Activated B cell treated with CpG ODN at 0.5 μM for 24 hours (primary cell): ENCODE results near the gene CDK14. TPM values are rescaled to one million over a fixed set of nuclear protein-coding genes. Genes with fewer than 3 reads are reported as not detected.
A peak's percentile ranks its signal among the peaks of the same experiment; 100 is the strongest.

ENCODE experiments used
- ATAC-seq: fragments of 200-7000 bp; cut with Tn5 transposase; one replicate; pipeline ENCODE4 v1.10.0; 2021; ENCODE audit warnings: low read depth, mild to moderate bottlenecking, moderate library complexity
- CTCF ChIA-PET: fragments of 350-600 bp; sonication (Branson Sonifier 250); formaldehyde crosslinking; loops from one replicate; lab custom pipeline; 2021; ENCODE audit warnings: antibody characterized with exemption; lab: Charles Lee
- POLR2A ChIA-PET: fragments of 350-600 bp; sonication (Branson Sonifier 250); formaldehyde crosslinking; loops from one replicate; lab custom pipeline; 2021; ENCODE audit warnings: antibody characterized with exemption; lab: Charles Lee
- DNase-seq: peaks from one replicate; pipeline ENCODE4 v3.0.0; 2022
- H3K27ac Mint-ChIP-seq: one replicate; pipeline ENCODE4 v1.8.0; 2020; ENCODE audit warnings: mixed read lengths
- H3K27me3 Mint-ChIP-seq: one replicate; pipeline ENCODE4 v1.8.0; 2021; ENCODE audit warnings: mixed read lengths
- H3K36me3 Mint-ChIP-seq: one replicate; pipeline ENCODE4 v1.8.0; 2021; ENCODE audit warnings: low read depth, mixed read lengths
- H3K4me1 Mint-ChIP-seq: one replicate; pipeline ENCODE4 v1.8.0; 2021; ENCODE audit warnings: mixed read lengths
- H3K4me3 Mint-ChIP-seq: one replicate; pipeline ENCODE4 v1.8.0; 2020; ENCODE audit warnings: mild to moderate bottlenecking, mixed read lengths
- H3K9me3 Mint-ChIP-seq: one replicate; pipeline ENCODE4 v1.8.0; 2020; ENCODE audit warnings: mixed read lengths
- intact Hi-C: fragments of 100-400 bp; cut with micrococcal nuclease; formaldehyde crosslinking; loops from one replicate; pipeline ENCODE4 v1.15.1; 2024
- total RNA-seq: library from RNA; stranded (reverse); gene quantifications from 2 replicates; pipeline ENCODE4 v1.2.3, GENCODE V29; 2022
- TF ChIP-seq, protein P1 (sequence below): fragments of 200-600 bp; IDR thresholded peaks from one replicate; pipeline ENCODE4 v1.8.0; 2022; ENCODE audit warnings: antibody characterized with exemption, mild to moderate bottlenecking

Gene CDK14
- total RNA-seq, 1 donor from 2014 or later: 140 TPM

DNA sequence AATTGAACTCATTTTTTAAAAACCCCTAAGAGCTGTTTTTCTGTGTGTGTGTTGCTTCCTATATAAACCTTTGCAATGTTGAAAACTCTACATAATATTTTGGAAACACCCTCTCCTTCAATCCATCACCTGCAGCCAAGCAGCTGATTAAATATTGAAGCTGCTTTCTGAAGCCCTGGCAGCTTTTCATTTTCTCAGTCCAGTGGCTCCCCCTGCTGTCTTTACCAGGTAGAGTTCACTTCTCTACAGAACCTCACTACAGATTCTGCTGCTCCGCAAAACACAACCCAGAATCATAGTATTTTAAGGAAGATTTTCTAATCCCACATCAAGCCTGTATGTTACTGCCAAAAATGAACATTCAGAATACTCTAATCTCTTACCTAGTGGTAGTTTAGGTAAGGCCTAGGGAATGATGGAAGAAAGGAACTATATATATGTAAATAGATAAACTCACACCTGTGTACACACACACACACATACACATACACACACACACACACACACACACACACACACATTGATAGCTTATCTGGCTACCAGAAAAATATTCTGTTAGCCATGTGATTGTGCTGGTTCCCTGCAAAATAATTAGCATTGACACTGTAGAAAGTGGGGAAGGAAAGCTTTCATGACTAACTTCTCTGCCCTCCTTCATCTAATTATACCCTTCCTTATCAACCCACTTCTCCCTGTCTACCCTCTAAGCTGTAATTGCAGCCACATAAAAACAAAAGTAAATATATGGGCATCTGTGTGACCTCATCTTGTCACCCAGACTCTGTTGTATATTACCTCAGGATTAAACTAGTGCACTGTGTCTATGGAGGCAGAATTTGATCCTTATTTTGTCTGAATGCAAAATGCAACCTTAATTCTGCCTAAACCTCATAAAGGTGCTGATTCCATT is 438.6 kb downstream of the CDK14 start:
- Mint-ChIP-seq H3K27ac (no peak overlapping the region), H3K4me3 (no peak overlapping the region), H3K4me1 (peaks cover 5% of the 10 kb centered on the region), H3K36me3 (peaks cover 43% of the 10 kb centered on the region), H3K9me3 (no peaks in the 10 kb centered on the region), H3K27me3 (no peaks in the 10 kb centered on the region)
- peak; percentile 61 for ATAC-seq
- intact Hi-C loops: loop anchor here (1.0 to 2.0 kb wide), 6 partner anchors 326 to 579 kb away; partner anchors contain the start of gene CDK14
- POLR2A ChIA-PET: interaction anchor here (1.5 kb wide), 1 partner anchor 326 kb away, joined by 3 read pairs; no protein-coding TSS in a partner anchor
- DNase-seq: no peak
- TF ChIP-seq, protein P1, sequence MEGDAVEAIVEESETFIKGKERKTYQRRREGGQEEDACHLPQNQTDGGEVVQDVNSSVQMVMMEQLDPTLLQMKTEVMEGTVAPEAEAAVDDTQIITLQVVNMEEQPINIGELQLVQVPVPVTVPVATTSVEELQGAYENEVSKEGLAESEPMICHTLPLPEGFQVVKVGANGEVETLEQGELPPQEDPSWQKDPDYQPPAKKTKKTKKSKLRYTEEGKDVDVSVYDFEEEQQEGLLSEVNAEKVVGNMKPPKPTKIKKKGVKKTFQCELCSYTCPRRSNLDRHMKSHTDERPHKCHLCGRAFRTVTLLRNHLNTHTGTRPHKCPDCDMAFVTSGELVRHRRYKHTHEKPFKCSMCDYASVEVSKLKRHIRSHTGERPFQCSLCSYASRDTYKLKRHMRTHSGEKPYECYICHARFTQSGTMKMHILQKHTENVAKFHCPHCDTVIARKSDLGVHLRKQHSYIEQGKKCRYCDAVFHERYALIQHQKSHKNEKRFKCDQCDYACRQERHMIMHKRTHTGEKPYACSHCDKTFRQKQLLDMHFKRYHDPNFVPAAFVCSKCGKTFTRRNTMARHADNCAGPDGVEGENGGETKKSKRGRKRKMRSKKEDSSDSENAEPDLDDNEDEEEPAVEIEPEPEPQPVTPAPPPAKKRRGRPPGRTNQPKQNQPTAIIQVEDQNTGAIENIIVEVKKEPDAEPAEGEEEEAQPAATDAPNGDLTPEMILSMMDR: no peak
- CTCF ChIA-PET: interaction anchor here (0.6 to 5.8 kb wide), 23 partner anchors 9 to 588 kb away, joined by 3 to 59 read pairs (median 5); partner anchors contain the start of gene CDK14

GRCh38 chr7:91039033-91039432 is 442.9 kb downstream of the CDK14 start:
- CTCF ChIA-PET: no interaction called here
- no peaks in the 10 kb centered on the region for H3K27me3 Mint-ChIP-seq
- no peak overlapping the region for H3K27ac Mint-ChIP-seq
- intact Hi-C loops: no loop called here
- H3K4me3 Mint-ChIP-seq: no peak overlapping the region
- POLR2A ChIA-PET: no interaction called here
- TF ChIP-seq, protein P1: no peak
- DNase-seq (no peak), ATAC-seq (no peak)
- H3K9me3 Mint-ChIP-seq: no peaks in the 10 kb centered on the region
- H3K4me1 Mint-ChIP-seq: peaks cover 5% of the 10 kb centered on the region
- peaks cover 41% of the 10 kb centered on the region for H3K36me3 Mint-ChIP-seq

GRCh38 chr7:91041141-91041540 is 445.0 kb downstream of the CDK14 start:
- Mint-ChIP-seq H3K4me3 (no peak overlapping the region), H3K9me3 (no peaks in the 10 kb centered on the region), H3K27ac (no peak overlapping the region), H3K36me3 (peaks cover 52% of the 10 kb centered on the region), H3K27me3 (no peaks in the 10 kb centered on the region), H3K4me1 (peaks cover 5% of the 10 kb centered on the region)
- ChIA-PET CTCF (no interaction called here), POLR2A (interaction anchor here (0.7 kb wide), 1 partner anchor 94 kb away, joined by 5 read pairs; no protein-coding TSS in a partner anchor)
- no peak for DNase-seq
- intact Hi-C loops: no loop called here
- no peak for ATAC-seq
- TF ChIP-seq, protein P1: no peak

- intact Hi-C loops: no loop called here
- DNase-seq (no peak), ATAC-seq (no peak)
- ChIA-PET POLR2A (no interaction called here), CTCF (no interaction called here)
- H3K9me3 Mint-ChIP-seq: no peaks in the 10 kb centered on the region
- H3K4me3 Mint-ChIP-seq: no peak overlapping the region
- H3K27me3 Mint-ChIP-seq: no peaks in the 10 kb centered on the region
- H3K27ac Mint-ChIP-seq: no peak overlapping the region
- TF ChIP-seq, protein P1: no peak
- peaks cover 53% of the 10 kb centered on the region for H3K36me3 Mint-ChIP-seq
- H3K4me1 Mint-ChIP-seq: peaks cover 5% of the 10 kb centered on the region
These were observed 445.9 kb downstream of the CDK14 start for GRCh38 chr7:91041901-91042484.

GRCh38 chr7:91043186-91043585 is 447.1 kb downstream of the CDK14 start:
- H3K4me3 Mint-ChIP-seq: no peak overlapping the region
- H3K36me3 Mint-ChIP-seq: peaks cover 59% of the 10 kb centered on the region
- DNase-seq: no peak
- no peaks in the 10 kb centered on the region for H3K27me3 Mint-ChIP-seq
- H3K27ac Mint-ChIP-seq: no peak overlapping the region
- ATAC-seq: no peak
- H3K4me1 Mint-ChIP-seq: peaks cover 5% of the 10 kb centered on the region
- H3K9me3 Mint-ChIP-seq: no peaks in the 10 kb centered on the region
- CTCF ChIA-PET: interaction anchor here (2.2 kb wide), 1 partner anchor 9 kb away, joined by 6 read pairs; no protein-coding TSS in a partner anchor
- POLR2A ChIA-PET: no interaction called here
- TF ChIP-seq, protein P1: no peak
- intact Hi-C loops: no loop called here
